Measurements from ENCODE around the gene EDDM3A.
"Not testable (repeated sequence)": the region's sequence is repeated elsewhere in the genome, so short reads cannot be mapped to it uniquely, and the experiment has no call there.

The EDDM3A gene

DNA sequence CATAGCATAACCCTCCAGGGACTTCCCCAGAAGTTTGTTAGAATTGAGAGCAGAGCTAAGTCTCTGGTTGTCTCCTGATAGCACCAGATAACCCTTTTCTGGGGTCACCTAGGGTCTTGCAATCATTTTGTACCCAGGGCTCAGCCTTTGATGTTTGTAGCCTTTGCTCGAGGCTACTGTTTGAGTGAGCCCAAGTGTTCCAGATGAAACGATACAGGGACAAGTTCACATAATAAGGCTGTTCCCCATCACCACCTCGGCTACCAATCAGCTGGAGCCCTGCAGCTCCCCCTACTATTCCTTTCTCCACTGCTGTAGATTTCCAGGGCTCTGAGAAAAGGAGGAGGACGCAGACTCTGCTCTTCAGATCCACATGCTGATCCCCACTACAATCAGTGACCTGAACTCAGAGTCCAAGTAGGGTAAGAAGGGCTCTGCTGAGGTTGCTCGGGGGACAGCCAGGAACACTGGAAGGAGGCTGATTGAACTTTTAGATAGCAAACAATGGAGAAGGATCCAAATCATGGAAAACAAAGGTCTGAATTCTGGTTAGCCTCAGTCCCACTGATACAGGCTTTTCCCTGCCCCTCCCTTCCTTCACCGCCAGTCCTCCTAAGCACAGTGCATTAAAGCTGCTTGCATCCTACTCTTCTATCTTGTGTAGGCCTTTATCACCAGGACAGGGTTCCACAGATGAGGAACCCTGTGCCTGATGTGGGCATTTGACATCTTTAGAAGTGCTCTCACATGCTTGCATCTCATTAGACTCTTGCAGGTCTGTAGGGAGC, at the start of gene EDDM3A:
Gene EDDM3A (plus strand): TSS at position 317 of the 788 bp plus-strand sequence. CDS start 1,694 bp downstream, outside the sequence.
- no peak for DNase-seq

DNA sequence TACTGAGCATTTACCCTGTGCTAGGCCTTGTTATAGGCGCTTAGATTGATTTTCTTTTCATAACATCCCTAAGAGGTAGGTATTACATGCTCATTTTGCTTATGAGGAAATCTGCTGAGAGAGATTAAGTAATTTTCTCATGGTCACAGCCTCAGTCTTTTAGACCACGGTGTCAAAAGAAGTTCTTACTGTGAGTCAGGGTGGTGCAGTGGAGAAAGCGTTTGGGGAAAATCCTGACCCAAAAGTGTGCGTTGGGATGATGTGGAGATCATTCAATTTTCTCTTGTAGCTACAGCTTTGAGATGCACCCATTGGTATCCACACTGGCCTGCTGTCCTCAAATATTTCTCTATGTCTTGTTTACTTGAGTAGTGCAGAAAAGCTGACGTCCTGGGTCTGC, 48.9 kb upstream of the EDDM3A start:
- no peak for DNase-seq

DNA sequence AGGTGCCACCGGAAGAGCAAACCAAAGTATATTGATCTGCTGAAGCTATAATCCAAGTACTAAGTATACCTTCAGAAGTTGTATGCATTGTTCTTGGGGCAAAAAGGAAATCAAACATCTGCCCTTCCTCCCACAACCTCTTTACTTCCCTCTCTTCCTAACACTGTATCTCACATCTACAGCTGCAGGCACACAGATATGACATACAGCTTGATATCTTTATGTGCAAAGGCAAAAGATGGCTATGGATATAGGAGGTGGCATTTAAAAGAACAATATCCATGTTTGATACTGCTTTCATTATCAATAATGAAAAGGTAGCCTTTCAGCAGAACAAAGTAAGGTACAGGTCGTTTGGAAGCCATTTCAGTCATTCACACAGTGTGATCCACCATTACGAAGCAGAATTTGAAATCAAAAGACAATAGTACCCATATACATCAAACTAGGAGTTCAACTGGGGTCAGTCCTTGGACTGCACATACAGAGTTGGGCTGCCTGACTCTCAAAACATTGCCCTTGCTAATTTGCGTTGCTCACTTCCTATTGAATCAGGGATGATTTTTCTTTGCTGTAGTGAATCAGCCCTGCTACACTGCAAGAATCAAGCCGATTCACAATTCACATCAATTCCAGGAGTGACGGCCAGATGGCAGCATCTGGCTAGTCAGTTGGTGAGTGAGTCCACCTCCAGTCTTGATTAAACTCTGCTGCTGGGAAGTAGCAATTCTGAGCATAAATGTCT, 48.2 kb upstream of the EDDM3A start:
- peak; percentile 30 to 68 (median 43) for DNase-seq

DNA sequence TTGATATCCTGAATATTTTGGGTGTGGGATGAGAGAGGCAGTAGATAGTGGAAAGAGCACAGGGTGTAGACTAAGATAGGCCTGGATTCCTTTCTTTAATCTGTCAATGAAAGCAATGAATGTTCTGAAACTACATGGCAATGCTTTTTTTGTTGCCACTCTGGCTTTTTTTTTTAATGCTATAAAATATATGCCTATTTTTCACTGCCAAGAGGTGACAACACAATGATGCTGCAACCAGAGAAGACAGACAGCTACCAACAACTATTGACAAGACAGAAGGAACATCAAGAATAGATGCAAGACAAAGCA, 47.7 kb upstream of the EDDM3A start:
- DNase-seq, result no peak

DNA sequence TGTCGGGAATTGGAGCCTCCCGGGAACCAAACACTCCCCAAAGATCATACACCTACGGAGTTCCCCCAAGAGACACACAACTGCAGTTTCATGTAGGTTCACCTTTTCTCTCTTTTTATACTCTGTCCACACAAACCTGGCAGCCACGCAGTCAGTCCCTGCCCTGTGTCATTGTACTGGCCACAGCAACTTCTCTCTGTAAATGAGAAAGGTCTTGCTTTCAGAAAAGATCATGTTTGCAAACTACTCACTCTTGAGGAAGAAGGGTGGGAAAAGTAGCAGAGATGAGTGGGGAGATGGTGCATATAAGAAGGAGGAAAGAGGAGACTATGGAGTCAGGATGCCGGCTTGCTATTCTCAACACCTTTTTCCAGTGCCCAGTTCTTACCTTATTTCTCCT, 46.8 kb upstream of the EDDM3A start:
- no peak for DNase-seq

- no peak for DNase-seq
These were observed 45.8 kb upstream of the EDDM3A start for GRCh38 chr14:20699931-20700330.

DNA sequence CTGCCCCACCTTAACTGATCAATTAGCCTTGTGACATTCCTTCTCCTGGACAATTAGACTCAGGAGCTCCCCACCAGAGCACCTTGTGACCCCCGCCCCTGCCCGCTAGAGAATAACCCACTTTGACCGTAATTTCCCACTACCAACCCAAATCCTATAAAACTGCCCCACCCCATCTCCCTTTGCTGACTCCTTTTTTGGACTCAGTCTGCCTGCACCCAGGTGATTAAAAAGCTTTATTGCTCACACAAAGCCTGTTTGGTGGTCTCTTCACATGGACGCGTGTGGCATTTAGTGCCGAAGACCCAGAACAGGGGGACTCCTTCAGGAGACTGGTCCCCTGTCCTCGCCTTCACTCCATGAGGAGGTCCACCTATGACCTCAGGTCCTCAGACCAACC, 44.7 kb upstream of the EDDM3A start:
- not testable (repeated sequence) for DNase-seq

GRCh38 chr14:20706657-20707355, 38.9 kb upstream of the EDDM3A start:
- no peak for DNase-seq

DNA sequence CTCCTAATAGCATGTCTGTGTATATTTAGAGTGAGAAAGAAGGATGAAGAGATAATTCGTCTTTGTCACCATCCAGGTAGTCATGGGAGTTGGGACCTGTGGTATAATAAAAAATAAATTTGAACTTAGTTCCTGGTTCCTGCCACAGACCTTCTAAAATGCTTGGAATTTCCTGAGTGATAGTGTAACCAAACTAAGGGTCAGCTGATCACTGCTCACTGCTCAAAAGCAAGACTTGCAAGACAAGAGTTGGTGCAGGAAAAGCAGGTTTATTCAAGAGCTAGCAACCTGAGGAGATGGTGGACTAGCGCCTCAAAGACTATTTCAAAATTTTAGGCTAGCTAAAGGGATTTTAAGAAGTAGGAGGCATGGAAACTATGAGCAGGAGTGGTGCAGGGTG, 38.1 kb upstream of the EDDM3A start:
- DNase-seq, result no peak

DNA sequence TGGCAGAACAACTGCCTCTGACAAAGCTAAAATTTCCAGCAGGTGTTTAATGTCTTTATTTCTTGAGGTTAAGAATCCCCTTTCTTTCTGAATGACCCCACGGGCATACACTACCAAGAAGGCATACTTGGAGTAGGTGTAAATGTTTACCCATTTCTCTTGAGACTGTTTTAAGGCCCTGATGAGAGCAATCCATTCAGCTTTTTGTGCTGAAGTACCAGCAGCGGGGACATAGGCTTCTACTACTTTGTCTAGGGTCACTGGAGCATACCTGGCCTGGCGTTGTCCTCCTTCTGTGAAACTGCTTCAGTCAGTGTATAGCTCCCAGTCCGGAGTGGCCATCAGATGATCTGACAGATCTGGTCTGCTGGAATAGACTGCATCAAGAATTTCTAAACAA, 34.4 kb upstream of the EDDM3A start:
- DNase-seq, result no peak

DNA sequence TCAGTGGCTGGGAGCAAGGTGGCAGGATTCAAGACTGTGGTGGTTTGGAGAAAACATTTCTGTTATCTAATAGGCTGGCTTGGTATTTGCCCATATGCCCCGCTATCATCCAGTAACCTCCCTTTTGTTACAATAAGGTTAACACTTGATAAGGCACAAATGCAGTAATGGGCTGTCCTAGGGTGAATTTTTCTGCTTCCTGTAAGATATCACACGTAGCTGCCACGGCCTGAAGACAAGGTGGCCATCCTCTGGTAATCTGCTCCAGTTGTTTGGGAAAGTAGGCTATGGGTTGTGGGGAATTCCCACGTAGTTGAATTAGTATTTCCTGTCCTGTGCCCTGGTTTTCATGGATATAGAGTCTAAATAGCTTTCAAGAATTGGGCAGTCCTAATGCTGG, 34.0 kb upstream of the EDDM3A start:
- no peak for DNase-seq

- no peak for DNase-seq
These were observed 32.8 kb upstream of the EDDM3A start for GRCh38 chr14:20712904-20713303.

DNA sequence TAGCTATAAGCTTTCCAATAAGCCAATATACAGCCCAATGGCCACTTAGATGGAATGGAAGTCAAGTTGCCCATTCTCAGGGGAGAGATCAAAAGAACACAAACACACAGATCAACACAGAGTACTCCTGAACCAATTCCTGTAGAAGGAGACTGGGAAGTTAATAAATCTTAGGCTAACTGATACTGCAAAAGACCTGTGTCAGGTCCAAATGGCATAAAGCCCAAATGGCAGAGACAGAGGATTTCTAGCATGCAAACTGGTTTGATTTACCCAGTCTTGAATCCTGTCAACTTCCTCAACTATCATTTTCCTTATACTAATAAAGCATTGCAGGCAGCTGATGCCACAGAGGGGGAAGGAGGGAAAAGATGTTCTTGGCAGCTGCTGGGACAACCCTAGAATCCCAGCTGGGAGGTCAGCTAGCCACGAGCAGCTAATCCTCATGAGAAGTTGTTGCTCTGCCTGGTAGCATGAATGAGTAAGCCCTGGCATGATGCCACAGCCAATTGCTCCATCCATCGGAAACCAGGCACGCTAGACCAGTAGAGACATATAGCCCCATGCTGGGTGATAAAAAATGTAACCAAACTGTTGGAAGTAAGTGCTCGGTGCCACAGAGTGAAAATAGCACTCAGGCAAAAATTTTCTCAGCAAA, 31.0 kb upstream of the EDDM3A start:
- DNase-seq, result no peak

DNA sequence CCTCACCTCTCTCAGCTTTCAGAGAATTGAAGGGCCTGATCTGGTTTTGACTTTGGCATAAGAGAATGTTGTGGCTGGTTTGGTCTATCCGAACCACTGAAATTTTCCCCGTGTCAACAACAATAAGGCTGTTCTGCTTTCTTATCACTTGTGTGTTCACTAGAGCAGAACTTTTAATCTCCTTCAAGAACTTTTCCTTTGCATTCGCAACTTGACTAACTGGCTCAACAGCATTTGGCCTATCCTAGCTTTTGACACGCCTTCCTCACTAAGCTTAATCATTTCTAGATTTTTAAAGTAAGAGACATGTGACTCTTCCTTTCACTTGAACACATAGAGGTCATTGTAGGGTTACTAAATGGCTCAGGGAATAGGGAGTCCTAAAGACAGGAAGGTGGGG, 25.9 kb upstream of the EDDM3A start:
- no peak for DNase-seq

GRCh38 chr14:20720741-20721140, 24.9 kb upstream of the EDDM3A start:
- DNase-seq, result no peak

DNA sequence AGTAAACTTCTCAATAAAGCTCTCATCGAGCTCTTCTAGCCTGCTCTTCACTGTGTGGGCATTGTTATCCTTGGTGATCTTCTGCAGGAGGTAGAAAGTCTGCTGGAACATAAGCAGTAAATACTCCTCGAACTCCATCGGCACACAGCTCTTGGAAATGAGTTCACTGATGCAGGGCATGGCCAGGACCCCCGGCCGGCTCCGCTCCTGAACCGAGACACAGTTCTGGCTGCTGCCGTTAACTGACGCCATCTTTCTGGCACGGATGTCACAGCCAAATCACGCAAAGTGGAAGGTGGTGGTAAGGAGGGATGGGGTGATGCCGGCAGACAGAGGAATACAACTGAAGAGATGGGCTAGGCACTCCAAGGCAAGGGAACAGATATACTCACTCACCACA, 23.7 kb upstream of the EDDM3A start:
- DNase-seq, result no peak

- DNase-seq, result no peak
These were observed 22.2 kb upstream of the EDDM3A start for GRCh38 chr14:20723488-20723887.

GRCh38 chr14:20726121-20726520, 19.6 kb upstream of the EDDM3A start:
- DNase-seq, result not testable (repeated sequence)

DNA sequence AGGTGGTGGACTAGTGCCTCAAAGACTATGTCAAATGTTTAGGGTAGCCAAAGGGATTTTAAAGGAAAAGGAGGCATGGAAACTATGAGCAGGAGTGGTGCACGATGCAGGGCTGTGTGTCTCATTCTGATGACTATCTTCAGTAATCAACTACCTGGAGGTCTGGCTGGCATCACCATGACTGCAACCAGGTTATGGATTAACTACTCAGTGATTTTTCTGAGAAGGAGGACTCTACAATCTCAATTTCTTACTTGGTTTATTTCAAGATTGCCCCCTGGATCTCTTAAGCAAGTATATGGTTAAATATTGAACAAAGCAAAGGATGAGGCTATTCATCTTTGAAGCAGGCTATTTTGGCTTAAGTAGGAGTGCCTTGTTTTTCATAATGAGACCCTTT, 19.2 kb upstream of the EDDM3A start:
- DNase-seq, result no peak

DNA sequence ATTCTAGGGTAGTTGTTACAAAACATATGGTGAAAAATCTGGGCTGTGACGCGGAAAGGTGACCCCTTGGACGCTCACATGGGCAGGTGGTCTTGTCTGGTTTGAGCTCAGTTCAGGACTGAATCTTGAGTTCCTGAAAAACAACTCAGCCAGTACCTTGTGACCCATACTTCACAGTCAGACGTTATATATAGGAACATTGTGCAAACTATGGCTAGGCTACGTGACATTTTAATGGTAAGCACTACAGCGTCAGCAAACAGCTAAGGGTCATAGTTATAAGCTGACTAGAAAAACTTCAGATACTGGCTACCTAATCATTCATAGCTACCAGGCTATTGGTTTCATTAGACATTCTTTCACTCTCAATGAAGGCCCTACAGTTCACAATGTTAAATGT, 14.8 kb upstream of the EDDM3A start:
- DNase-seq, result no peak

GRCh38 chr14:20732477-20732876, 13.2 kb upstream of the EDDM3A start:
- DNase-seq, result no peak

DNA sequence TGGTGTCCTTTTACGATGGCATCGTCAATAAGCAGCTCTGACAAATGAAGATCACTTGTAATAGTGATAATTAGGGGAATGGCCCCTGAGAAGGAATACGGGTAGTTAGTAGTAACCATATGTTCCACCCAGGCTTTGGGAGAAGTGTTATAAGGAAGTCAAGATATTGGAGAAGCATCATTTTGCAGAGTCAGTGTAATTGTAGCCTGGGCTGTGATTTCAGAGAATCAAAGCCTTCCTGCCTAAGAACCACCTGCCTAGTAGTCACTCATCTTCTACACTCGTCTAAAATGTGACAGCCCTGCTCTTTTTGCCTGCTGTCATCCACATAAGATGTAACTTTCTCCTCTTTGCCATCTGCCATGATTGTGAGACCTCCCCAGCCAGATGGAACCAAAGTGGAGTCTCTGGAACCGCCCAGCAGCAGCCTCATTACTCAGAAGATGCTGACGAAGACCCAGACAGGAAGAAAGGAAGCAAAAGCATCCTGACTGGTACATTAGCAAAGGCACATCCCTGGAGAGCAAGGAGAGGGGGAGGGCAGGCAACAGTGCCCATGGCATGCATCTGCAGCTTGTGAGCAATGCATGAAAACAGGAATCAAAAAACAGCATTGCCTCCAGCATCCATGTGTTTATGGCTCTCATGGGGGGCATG, 12.6 kb upstream of the EDDM3A start:
- DNase-seq, result no peak

All from NCI-H1417 (cell line).